ENCODE measurements around the gene EFHC1.

The EFHC1 gene

DNA sequence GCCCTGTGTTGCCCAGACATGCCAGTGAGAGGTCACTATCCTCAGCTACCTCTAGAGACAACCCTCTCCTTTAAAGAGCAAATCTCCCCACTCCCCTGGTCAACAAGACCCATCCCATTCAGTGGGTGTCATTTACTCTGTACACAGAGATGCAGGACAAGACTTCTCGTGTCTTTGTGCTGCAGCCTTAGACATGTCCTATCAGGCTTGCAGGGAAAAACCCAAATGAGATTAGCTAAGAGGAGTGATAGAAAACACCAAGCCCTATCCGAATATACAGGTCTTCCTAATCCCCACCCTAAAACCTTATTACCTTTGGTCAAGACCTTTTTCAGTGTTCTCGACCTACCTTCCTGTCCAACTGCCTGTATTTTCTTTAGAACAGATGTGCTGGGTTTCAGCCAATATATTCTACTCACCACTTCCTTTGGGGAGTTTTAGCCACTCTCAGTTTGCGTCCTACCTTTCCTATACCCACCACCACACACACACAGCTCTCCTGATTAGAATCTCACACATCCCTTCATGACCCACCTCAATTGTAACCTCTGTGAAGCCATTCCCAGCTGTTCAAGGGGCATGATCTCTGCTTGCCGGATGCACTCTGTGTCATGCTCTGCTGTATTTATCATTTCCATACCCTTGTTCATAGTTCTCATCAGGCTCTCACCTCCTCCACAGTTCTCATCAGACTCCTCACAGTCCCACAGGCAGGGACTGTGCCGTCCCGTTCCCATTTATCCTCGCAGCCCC is 117.0 kb downstream of the EFHC1 start:
- DNase-seq (ENCODE audit: low read depth in 1 of 2, low spot score in 1 of 2), result no peak

DNA sequence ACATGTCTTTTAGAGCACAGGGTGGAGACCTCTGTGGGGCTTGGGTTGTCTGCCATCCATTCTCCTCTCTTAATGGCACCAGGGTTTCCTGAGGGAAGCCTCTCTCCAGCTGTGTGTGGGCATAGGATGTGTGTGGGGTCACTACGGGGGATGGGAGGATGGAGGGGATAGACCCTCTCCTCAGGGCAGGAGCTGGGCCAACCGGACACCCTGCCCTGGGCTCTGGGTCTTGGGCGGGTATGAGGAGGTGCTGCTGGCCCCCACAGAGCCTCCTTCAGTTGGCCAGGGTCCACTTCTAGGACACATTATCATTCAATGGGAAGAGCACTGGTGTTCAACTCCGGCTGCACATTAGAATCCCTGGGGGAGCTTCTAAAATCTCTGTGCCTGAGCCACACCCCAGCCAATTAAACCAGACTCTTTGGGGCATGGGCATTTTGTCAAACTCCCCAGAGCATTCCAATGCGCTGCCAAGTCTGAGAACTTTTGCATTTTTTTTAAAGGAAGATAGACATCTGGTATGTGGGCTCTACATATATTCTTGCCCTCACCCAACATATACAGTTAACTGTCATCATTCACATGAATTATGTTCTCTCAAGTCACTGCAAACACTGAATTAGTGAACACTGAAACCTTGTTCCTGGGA is 118.2 kb downstream of the EFHC1 start:
- DNase-seq (ENCODE audit: low read depth in 1 of 2, low spot score in 1 of 2), result no peak

DNA sequence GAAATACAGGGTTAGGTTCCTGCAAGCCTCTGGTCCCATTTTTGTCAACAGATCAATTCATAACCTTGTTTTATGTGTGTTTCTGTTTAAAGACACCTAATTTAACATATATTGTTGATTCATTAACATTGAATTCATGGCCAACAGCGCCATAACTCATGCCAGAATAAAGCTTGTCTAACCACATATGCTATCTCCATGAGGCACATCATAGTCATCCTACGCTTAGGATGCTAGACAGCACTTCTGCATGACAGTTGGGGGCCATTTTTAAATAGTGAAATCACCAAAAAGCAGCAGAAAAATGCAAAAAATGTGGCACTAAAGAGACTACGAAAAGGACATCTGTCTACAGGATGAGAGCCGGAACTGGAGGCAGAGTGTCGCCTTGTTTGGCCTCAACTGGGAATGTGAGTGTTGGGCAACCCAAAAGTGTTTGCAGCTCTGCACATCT is 118.8 kb downstream of the EFHC1 start:
- DNase-seq (ENCODE audit: low read depth in 1 of 2, low spot score in 1 of 2), result no peak

DNA sequence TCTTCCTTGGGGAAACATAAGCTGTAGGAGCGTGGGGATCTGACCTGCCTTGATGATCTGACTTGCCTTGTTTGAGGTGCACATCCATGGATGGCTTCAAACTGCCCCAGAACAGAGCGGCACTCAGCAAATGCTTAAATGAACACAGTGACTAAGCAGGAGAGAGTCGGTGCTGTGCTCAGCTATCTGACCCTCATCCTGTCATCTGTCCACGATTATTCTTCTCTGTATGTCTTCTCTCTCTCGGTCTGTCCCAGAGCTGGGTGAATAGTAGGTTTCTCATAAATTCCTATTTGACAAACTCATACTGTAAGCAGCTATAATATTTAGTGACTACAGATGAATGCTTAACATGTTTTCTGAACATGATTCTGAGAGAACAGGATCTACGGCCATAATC is 119.5 kb downstream of the EFHC1 start:
- DNase-seq (ENCODE audit: low read depth in 1 of 2, low spot score in 1 of 2), result no peak

GRCh38 chr6:52540286-52540902 is 120.3 kb downstream of the EFHC1 start:
- no peak for DNase-seq (ENCODE audit: low read depth in 1 of 2, low spot score in 1 of 2)

DNA sequence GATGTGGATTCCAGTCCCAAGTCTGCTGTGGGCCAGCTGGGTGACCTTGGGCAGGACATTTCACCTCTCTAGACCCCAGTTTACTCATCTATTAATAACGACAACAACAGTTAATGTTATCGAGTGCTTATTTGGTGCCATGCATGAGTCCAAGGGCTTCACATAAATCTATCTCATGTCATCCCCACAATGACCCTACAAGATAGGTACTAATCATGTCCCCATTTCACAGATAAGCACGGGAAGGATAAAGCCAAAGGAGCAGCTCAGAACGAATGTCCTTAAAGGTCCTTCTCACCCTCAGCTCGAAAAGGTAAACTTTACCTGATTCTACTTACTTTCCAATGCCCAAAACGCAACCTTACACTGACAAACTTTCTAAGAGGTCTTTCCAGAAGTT is 121.0 kb downstream of the EFHC1 start:
- no peak for DNase-seq (ENCODE audit: low read depth in 1 of 2, low spot score in 1 of 2)

- no peak for DNase-seq (ENCODE audit: low read depth in 1 of 2, low spot score in 1 of 2)
These were observed 123.1 kb downstream of the EFHC1 start for GRCh38 chr6:52543262-52543661.

GRCh38 chr6:52543729-52544601 is 123.8 kb downstream of the EFHC1 start:
- DNase-seq (ENCODE audit: low read depth in 1 of 2, low spot score in 1 of 2), result no peak

DNA sequence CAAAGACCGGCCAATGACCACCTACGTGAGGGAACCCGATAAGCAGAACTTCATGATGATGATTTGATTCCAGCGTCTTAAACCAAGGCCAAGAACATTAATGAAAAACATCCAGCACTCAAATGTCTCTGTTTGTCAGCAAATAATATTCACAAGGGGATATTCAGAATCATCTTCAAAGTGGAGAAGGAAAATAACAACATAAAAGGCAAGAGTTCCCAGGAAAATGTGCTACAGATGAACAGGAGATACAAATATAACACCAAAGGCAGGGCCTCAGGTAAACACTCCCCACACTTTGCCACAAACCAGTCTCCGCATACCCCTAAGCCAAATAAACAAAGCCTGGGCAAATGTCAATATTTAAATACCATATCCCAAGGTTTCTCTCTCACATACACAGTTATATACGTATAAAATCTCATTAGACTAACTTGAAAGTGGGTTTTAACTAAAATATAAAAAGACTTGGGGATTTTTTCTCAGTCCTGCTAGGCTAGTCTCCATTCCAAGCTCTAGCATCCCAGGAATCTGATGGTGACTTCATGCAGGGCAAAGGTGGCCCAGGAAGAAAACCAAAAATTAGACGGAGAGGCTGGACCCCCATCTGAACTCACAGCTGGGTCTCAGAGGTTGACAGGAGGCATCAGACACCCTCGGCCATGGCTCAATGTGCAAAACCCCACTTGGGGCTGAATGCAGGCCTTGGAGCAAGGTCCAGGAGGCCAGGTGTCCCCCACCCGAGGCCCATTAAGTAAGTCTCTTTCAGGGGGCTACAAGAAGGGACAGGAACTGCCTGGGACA is 124.7 kb downstream of the EFHC1 start:
- DNase-seq (ENCODE audit: low read depth in 1 of 2, low spot score in 1 of 2), result no peak

DNA sequence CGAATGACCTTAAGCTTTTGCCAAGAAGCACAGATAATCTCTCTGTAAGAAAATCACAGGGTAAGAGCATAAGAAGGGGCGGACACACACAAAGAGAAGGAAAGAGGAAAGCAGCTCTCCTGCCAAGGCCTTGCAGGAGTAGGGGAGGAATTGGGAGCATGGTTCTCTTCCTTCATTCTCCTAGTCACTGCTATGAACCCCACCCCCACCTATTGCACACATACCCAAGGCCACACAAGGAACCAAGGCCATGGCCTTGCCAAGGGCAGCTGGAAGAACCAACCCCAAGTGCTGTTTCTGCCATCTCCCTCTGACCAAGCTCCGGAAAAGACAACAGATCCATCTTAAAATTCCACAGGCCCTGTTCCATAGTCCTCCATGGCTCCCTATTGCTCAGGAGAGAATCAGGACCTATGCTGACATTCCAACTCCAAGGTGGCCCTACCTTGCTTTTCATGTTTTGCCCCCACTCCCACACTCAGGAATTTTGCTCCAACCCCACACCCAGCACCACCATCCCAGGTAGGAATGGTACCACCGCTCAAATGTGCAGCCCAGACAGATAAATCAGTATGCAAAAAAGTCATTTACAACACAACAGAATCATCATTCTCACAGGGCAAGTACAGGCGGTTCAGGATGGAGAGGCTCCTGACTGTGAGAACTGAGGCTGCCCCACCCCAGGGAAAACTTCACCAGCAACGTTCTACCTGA is 125.4 kb downstream of the EFHC1 start:
- no peak for DNase-seq (ENCODE audit: low read depth in 1 of 2, low spot score in 1 of 2)

- no peak for DNase-seq (ENCODE audit: low read depth in 1 of 2, low spot score in 1 of 2)
These were observed 126.0 kb downstream of the EFHC1 start for GRCh38 chr6:52546192-52546591.

- no peak for DNase-seq (ENCODE audit: low read depth in 1 of 2, low spot score in 1 of 2)
These were observed 126.5 kb downstream of the EFHC1 start for GRCh38 chr6:52546678-52547077.

GRCh38 chr6:52547647-52548352 is 127.7 kb downstream of the EFHC1 start:
- no peak for DNase-seq (ENCODE audit: low read depth in 1 of 2, low spot score in 1 of 2)

DNA sequence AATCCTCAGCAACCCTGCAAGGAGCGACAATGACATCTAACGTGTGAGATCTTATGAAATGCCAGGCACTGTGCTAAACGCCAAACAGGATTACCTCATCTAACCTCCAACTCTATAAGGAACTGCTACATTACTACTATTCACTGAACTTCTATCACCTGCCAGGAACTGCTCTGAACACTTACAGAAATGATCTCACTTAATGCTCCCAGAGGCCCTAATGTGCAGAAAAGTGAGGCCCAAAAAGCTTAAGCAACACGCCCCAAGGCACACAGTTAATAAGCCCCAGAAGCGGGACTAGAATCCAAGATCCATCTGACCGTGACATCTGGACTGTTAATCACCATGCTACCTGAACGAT is 128.2 kb downstream of the EFHC1 start:
- no peak for DNase-seq (ENCODE audit: low read depth in 1 of 2, low spot score in 1 of 2)

DNA sequence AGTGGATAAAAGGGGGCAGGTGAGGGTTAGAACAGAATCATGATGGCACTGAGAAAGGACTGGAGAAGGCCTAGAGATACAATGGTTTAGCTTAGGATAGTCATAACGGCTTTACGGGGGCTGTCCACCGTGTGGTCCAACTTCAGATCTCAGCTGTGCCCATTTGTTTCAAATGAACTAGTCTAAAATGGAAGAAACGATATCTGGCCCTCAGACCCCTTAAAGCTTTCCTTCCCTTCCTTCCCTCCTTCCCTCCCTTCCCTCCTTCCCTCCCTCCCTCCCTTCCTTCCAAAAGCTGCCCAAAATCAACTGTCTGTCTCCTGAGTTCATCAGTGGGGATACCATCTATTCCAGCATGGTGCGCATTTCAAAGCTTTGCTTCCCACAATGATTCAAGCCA is 128.9 kb downstream of the EFHC1 start:
- DNase-seq (ENCODE audit: low read depth in 1 of 2, low spot score in 1 of 2), result no peak

- DNase-seq (ENCODE audit: low read depth in 1 of 2, low spot score in 1 of 2), result no peak
These were observed 129.3 kb downstream of the EFHC1 start for GRCh38 chr6:52549428-52549827.

GRCh38 chr6:52550014-52550575 is 130.0 kb downstream of the EFHC1 start:
- DNase-seq (ENCODE audit: low read depth in 1 of 2, low spot score in 1 of 2), result no peak

GRCh38 chr6:52550870-52551269 is 130.7 kb downstream of the EFHC1 start:
- no peak for DNase-seq (ENCODE audit: low read depth in 1 of 2, low spot score in 1 of 2)
